ENCODE data around the gene KRTAP3-3.
"Not testable (repeated sequence)": the region's sequence is repeated elsewhere in the genome, so short reads cannot be mapped to it uniquely, and the experiment has no call there.

Gene KRTAP3-3

GRCh38 chr17:40993839-40994238, at the start of gene KRTAP3-3:
TSS of gene KRTAP3-3 (minus strand) at chr17:40994164. CDS start at chr17:40994097, 67 bp downstream.
- no peak for DNase-seq (ENCODE audit: low read depth in 2 of 2)

- DNase-seq (ENCODE audit: low read depth in 2 of 2), result no peak
Measured at GRCh38 chr17:41042953-41043352, 49.0 kb upstream of the KRTAP3-3 start.

- not testable (repeated sequence) for DNase-seq (ENCODE audit: low read depth in 2 of 2)
Measured at GRCh38 chr17:41040783-41041571, 47.0 kb upstream of the KRTAP3-3 start, which contains the start of gene KRTAP1-1. TSS of gene KRTAP1-1 (minus strand) at chr17:41041450. CDS start at chr17:41041397, 53 bp downstream.

- no peak for DNase-seq (ENCODE audit: low read depth in 2 of 2)
Measured at GRCh38 chr17:41037853-41038350, 43.9 kb upstream of the KRTAP3-3 start.

- not testable (repeated sequence) for DNase-seq (ENCODE audit: low read depth in 2 of 2)
Measured at GRCh38 chr17:41034346-41034935, 40.5 kb upstream of the KRTAP3-3 start, which contains the start of gene KRTAP1-3. TSS of gene KRTAP1-3 (minus strand) at chr17:41034874. CDS start at chr17:41034821, 53 bp downstream.

- DNase-seq (ENCODE audit: low read depth in 2 of 2), result no peak
Measured at GRCh38 chr17:41029633-41030245, 35.8 kb upstream of the KRTAP3-3 start, which contains the start of gene KRTAP1-4. TSS of gene KRTAP1-4 (minus strand) at chr17:41030195. CDS start at chr17:41030078, 117 bp downstream.

- DNase-seq (ENCODE audit: low read depth in 2 of 2), result no peak
Measured at GRCh38 chr17:41026715-41027471, 32.9 kb upstream of the KRTAP3-3 start, which contains the start of gene KRTAP1-5. TSS of gene KRTAP1-5 (minus strand) at chr17:41027208. CDS start at chr17:41027155, 53 bp downstream.

GRCh38 chr17:41024697-41025096, 30.7 kb upstream of the KRTAP3-3 start:
- DNase-seq (ENCODE audit: low read depth in 2 of 2), result no peak

GRCh38 chr17:41020336-41020735, 26.4 kb upstream of the KRTAP3-3 start:
- no peak for DNase-seq (ENCODE audit: low read depth in 2 of 2)

GRCh38 chr17:41019415-41019814, 25.5 kb upstream of the KRTAP3-3 start:
- DNase-seq (ENCODE audit: low read depth in 2 of 2), result no peak

- no peak for DNase-seq (ENCODE audit: low read depth in 2 of 2)
Measured at GRCh38 chr17:41018541-41018940, 24.6 kb upstream of the KRTAP3-3 start.

GRCh38 chr17:41016578-41017215, 22.7 kb upstream of the KRTAP3-3 start:
- DNase-seq (ENCODE audit: low read depth in 2 of 2), result no peak

- no peak for DNase-seq (ENCODE audit: low read depth in 2 of 2)
Measured at GRCh38 chr17:41015454-41015853, 21.5 kb upstream of the KRTAP3-3 start.

- no peak for DNase-seq (ENCODE audit: low read depth in 2 of 2)
Measured at GRCh38 chr17:41013606-41014005, 19.6 kb upstream of the KRTAP3-3 start.

- no peak for DNase-seq (ENCODE audit: low read depth in 2 of 2)
Measured at GRCh38 chr17:41013181-41013580, 19.2 kb upstream of the KRTAP3-3 start.

- DNase-seq (ENCODE audit: low read depth in 2 of 2), result no peak
Measured at GRCh38 chr17:41012326-41013120, 18.6 kb upstream of the KRTAP3-3 start.

GRCh38 chr17:41010441-41010840, 16.5 kb upstream of the KRTAP3-3 start:
- no peak for DNase-seq (ENCODE audit: low read depth in 2 of 2)

- no peak for DNase-seq (ENCODE audit: low read depth in 2 of 2)
Measured at GRCh38 chr17:41009936-41010335, 16.0 kb upstream of the KRTAP3-3 start.

GRCh38 chr17:41009301-41009760, 15.4 kb upstream of the KRTAP3-3 start:
- no peak for DNase-seq (ENCODE audit: low read depth in 2 of 2)

GRCh38 chr17:41008811-41009210, 14.8 kb upstream of the KRTAP3-3 start, which contains the start of gene KRTAP3-1:
TSS of gene KRTAP3-1 (minus strand) at chr17:41009128. CDS start at chr17:41009074, 54 bp downstream.
- DNase-seq (ENCODE audit: low read depth in 2 of 2), result no peak
